ENCODE results near the gene HK3.

HK3 gene

GRCh38 chr5:176861276-176861675 lies 37.9 kb downstream of the HK3 start:
- H3K4me1 Mint-ChIP-seq (ENCODE audit: low read depth), result no peaks in the 10 kb centered on the region
- H3K27ac Mint-ChIP-seq, result no peak overlapping the region
- peaks cover 11% of the 10 kb centered on the region for H3K27me3 Mint-ChIP-seq (ENCODE audit: low read depth)
- no peaks in the 10 kb centered on the region for H3K36me3 Mint-ChIP-seq (ENCODE audit: low read depth)
- no peak overlapping the region for H3K4me3 Mint-ChIP-seq
- H3K9me3 Mint-ChIP-seq, result no peaks in the 10 kb centered on the region
- DNase-seq (ENCODE audit: low spot score), result no peak

DNA sequence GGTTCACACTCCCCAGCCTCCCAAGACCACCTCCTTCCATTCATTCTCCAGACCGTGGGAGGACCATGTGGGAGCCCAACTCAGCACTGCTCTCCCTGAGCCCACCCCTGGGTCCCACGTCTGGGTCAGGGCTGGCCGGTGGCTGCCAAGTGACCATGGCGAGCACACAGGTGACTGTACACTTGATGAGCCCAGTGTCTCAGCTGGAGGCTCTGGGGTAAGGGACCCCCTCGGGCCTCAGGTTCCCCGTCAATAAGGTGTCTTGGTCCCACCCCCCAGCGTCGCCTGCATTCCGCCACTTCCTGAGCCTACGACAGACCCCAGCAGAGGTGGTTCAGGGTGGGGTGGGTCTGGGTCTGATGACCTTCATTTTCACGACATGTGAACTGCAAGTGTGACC lies 38.8 kb downstream of the HK3 start:
- Mint-ChIP-seq H3K27me3 (ENCODE audit: low read depth) (peaks cover 5% of the 10 kb centered on the region), H3K4me1 (ENCODE audit: low read depth) (no peaks in the 10 kb centered on the region)

GRCh38 chr5:176859916-176860315 lies 39.2 kb downstream of the HK3 start:
- no peak for DNase-seq (ENCODE audit: low spot score)
- Mint-ChIP-seq H3K4me3 (no peak overlapping the region), H3K27me3 (ENCODE audit: low read depth) (peaks cover 5% of the 10 kb centered on the region), H3K36me3 (ENCODE audit: low read depth) (no peaks in the 10 kb centered on the region), H3K27ac (no peak overlapping the region), H3K9me3 (no peaks in the 10 kb centered on the region), H3K4me1 (ENCODE audit: low read depth) (no peaks in the 10 kb centered on the region)

More for the DNA sequence above, 38.8 kb downstream of the HK3 start:
- Mint-ChIP-seq H3K27ac (no peak overlapping the region), H3K4me3 (no peak overlapping the region), H3K36me3 (ENCODE audit: low read depth) (no peaks in the 10 kb centered on the region), H3K9me3 (no peaks in the 10 kb centered on the region)
- DNase-seq (ENCODE audit: low spot score), result no peak

GRCh38 chr5:176857894-176858273 lies 41.3 kb downstream of the HK3 start:
- no peaks in the 10 kb centered on the region for H3K36me3 Mint-ChIP-seq (ENCODE audit: low read depth)
- no peak overlapping the region for H3K4me3 Mint-ChIP-seq
- DNase-seq (ENCODE audit: low spot score), result no peak
- H3K27me3 Mint-ChIP-seq (ENCODE audit: low read depth), result peaks cover under 1% of the 10 kb centered on the region
- no peak overlapping the region for H3K27ac Mint-ChIP-seq
- no peaks in the 10 kb centered on the region for H3K9me3 Mint-ChIP-seq
- no peaks in the 10 kb centered on the region for H3K4me1 Mint-ChIP-seq (ENCODE audit: low read depth)

- Mint-ChIP-seq H3K36me3 (ENCODE audit: low read depth) (no peaks in the 10 kb centered on the region), H3K9me3 (no peaks in the 10 kb centered on the region), H3K4me3 (no peak overlapping the region), H3K27ac (no peak overlapping the region), H3K4me1 (ENCODE audit: low read depth) (no peaks in the 10 kb centered on the region), H3K27me3 (ENCODE audit: low read depth) (no peaks in the 10 kb centered on the region)
- no peak for DNase-seq (ENCODE audit: low spot score)
These were observed 41.8 kb downstream of the HK3 start for GRCh38 chr5:176857216-176857893.

GRCh38 chr5:176856746-176857145 lies 42.4 kb downstream of the HK3 start:
- Mint-ChIP-seq H3K4me3 (no peak overlapping the region), H3K27me3 (ENCODE audit: low read depth) (no peaks in the 10 kb centered on the region), H3K27ac (no peak overlapping the region)

GRCh38 chr5:176855598-176855997 lies 43.5 kb downstream of the HK3 start:
- DNase-seq (ENCODE audit: low spot score), result no peak
- H3K4me1 Mint-ChIP-seq (ENCODE audit: low read depth), result no peaks in the 10 kb centered on the region
- H3K9me3 Mint-ChIP-seq, result no peaks in the 10 kb centered on the region
- H3K27me3 Mint-ChIP-seq (ENCODE audit: low read depth), result no peaks in the 10 kb centered on the region
- no peak overlapping the region for H3K27ac Mint-ChIP-seq
- H3K4me3 Mint-ChIP-seq, result no peak overlapping the region
- H3K36me3 Mint-ChIP-seq (ENCODE audit: low read depth), result no peaks in the 10 kb centered on the region

More at GRCh38 chr5:176856746-176857145, 42.4 kb downstream of the HK3 start:
- DNase-seq (ENCODE audit: low spot score), result no peak
- no peaks in the 10 kb centered on the region for H3K36me3 Mint-ChIP-seq (ENCODE audit: low read depth)
- no peaks in the 10 kb centered on the region for H3K4me1 Mint-ChIP-seq (ENCODE audit: low read depth)
- H3K9me3 Mint-ChIP-seq, result no peaks in the 10 kb centered on the region

DNA sequence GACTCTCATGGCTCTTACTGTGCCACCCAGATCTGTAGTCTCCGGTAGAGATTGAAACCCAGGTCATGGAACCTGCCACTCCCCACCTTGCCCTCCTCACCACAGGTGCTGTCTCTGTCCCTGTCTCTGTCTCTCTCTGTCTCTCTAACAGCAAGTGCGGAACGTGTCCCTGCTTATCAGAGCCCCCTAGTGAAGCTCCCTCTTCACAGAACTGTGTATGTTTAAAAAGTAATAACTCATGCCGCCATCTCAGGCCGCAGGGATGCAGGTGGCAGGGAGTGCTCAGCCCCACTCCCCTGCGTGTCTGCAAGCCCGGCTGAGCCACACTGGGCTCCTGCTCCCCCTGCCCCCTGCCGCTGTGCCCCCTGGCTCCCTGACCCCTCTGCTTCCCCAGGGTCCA lies 45.0 kb downstream of the HK3 start:
- no peaks in the 10 kb centered on the region for H3K9me3 Mint-ChIP-seq
- no peak for DNase-seq (ENCODE audit: low spot score)
- no peak overlapping the region for H3K4me3 Mint-ChIP-seq
- H3K36me3 Mint-ChIP-seq (ENCODE audit: low read depth), result no peaks in the 10 kb centered on the region
- no peak overlapping the region for H3K27ac Mint-ChIP-seq
- H3K4me1 Mint-ChIP-seq (ENCODE audit: low read depth), result no peaks in the 10 kb centered on the region
- H3K27me3 Mint-ChIP-seq (ENCODE audit: low read depth), result no peaks in the 10 kb centered on the region

- Mint-ChIP-seq H3K9me3 (no peaks in the 10 kb centered on the region), H3K4me3 (no peak overlapping the region), H3K4me1 (ENCODE audit: low read depth) (no peaks in the 10 kb centered on the region), H3K27me3 (ENCODE audit: low read depth) (no peaks in the 10 kb centered on the region), H3K27ac (no peak overlapping the region), H3K36me3 (ENCODE audit: low read depth) (no peaks in the 10 kb centered on the region)
- DNase-seq (ENCODE audit: low spot score), result no peak
These were observed 45.9 kb downstream of the HK3 start for GRCh38 chr5:176853151-176853778.

DNA sequence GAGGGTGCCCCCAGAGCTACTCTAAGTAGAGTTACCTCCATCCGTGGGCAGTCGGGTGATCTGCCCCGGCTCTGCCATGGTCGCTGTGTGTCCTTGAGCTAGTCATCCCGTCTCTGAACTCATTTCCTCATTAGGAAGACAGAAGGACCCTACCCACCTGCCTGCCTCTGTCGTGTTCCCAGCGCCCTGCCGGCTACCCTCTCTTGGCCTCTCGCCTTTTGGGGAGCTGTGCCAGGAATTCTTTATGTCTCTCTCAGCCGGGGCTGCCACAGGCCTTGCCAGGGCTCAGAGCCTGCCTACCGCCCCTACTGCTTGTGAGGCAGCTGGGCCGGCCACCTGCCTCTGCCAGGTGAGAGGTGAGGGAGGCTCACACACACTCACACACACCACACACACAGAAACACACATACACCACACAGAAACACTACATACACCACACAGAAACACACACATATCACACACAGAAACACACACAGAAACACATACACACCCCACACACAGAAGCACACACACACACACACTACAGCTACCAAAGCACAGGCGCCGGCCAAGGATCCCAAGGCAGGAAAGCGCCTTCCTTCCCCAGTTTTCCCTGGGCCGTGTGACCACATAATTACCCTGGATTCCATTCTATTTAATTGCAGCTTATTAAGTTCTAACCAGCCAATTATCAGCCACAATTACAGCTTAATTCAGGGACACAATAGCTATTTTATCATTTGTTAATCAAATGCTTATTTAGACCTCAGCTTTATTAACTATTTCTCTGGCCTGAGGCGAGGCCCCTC lies 47.1 kb downstream of the HK3 start:
- H3K27me3 Mint-ChIP-seq (ENCODE audit: low read depth), result peaks cover under 1% of the 10 kb centered on the region
- H3K4me1 Mint-ChIP-seq (ENCODE audit: low read depth), result no peaks in the 10 kb centered on the region
- H3K9me3 Mint-ChIP-seq, result no peaks in the 10 kb centered on the region
- DNase-seq (ENCODE audit: low spot score), result no peak
- H3K4me3 Mint-ChIP-seq, result no peak overlapping the region
- H3K36me3 Mint-ChIP-seq (ENCODE audit: low read depth), result no peaks in the 10 kb centered on the region
- no peak overlapping the region for H3K27ac Mint-ChIP-seq

DNA sequence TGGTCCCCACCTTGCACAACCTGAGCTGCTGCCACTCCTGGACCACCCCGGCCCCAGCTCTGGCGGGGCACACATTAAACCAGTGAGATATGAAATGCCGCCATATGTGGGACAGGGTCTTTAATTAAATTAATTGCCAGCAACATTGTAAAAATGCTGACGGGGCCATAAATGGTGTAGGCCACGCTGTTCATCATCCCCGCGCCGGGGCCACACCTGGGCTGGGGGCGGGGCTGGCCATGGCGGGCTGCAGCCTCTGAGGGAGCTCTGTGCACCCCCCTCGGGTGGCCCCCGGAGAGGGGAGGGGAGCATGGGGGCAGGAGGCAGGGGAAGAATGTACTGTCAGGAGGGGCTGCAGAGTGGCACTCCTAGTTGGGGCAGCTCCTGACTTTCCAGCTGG lies 47.8 kb downstream of the HK3 start:
- H3K9me3 Mint-ChIP-seq, result no peaks in the 10 kb centered on the region
- H3K27me3 Mint-ChIP-seq (ENCODE audit: low read depth), result peaks cover 2% of the 10 kb centered on the region
- H3K27ac Mint-ChIP-seq, result no peak overlapping the region
- no peak overlapping the region for H3K4me3 Mint-ChIP-seq
- no peaks in the 10 kb centered on the region for H3K4me1 Mint-ChIP-seq (ENCODE audit: low read depth)
- DNase-seq (ENCODE audit: low spot score), result no peak
- no peaks in the 10 kb centered on the region for H3K36me3 Mint-ChIP-seq (ENCODE audit: low read depth)

- Mint-ChIP-seq H3K9me3 (no peaks in the 10 kb centered on the region), H3K4me1 (ENCODE audit: low read depth) (no peaks in the 10 kb centered on the region), H3K36me3 (ENCODE audit: low read depth) (no peaks in the 10 kb centered on the region), H3K4me3 (no peak overlapping the region), H3K27ac (no peak overlapping the region), H3K27me3 (ENCODE audit: low read depth) (peaks cover 7% of the 10 kb centered on the region)
- DNase-seq (ENCODE audit: low spot score), result no peak
These were observed 48.5 kb downstream of the HK3 start for GRCh38 chr5:176850371-176851245.

- DNase-seq (ENCODE audit: low spot score), result no peak
- H3K27ac Mint-ChIP-seq, result no peak overlapping the region
- H3K4me1 Mint-ChIP-seq (ENCODE audit: low read depth), result no peaks in the 10 kb centered on the region
- H3K9me3 Mint-ChIP-seq, result no peaks in the 10 kb centered on the region
- H3K36me3 Mint-ChIP-seq (ENCODE audit: low read depth), result no peaks in the 10 kb centered on the region
- peaks cover 7% of the 10 kb centered on the region for H3K27me3 Mint-ChIP-seq (ENCODE audit: low read depth)
- H3K4me3 Mint-ChIP-seq, result no peak overlapping the region
These were observed 49.4 kb downstream of the HK3 start for GRCh38 chr5:176849611-176850227.
